Mammary epithelial cell (primary cell): ENCODE measurements around the gene SSBP3.

Experiments used
- CTCF ChIP-seq, 2 donors: IDR thresholded peaks in 1 of 2; conservative IDR thresholded peaks in 1 of 2; 2 replicates each; pipeline ENCODE4 v1.5.1; 2011 to 2012; ENCODE audit warnings: inconsistent platforms in 2 of 2, low read length in 2 of 2, mild to moderate bottlenecking in 2 of 2, control low read depth in 1 of 2, low read depth in 1 of 2; ENCODE audit not compliant: insufficient read depth in 1 of 2; ENCODE audit errors: extremely low read depth in 1 of 2
- EZH2 ChIP-seq: IDR thresholded peaks from 2 replicates; pipeline ENCODE4 v1.6.1; 2012; ENCODE audit warnings: low read length, inconsistent platforms, borderline replicate concordance

GRCh38 chr1:54381524-54381923 lies 24.7 kb downstream of the SSBP3 start:
- TF ChIP-seq EZH2 (no peak), CTCF (conservative IDR thresholded peaks at IDR 0.05 in 1 of 2, IDR thresholded peaks at IDR 0.05 in 1 of 2; ENCODE audit: extremely low read depth in 1 of 2, insufficient read depth in 1 of 2, low read depth in 1 of 2, low read length in 2 of 2) (no peak)
